GM19035 (cell line): ENCODE data around the gene TJP1.
"Not testable (repeated sequence)": the region's sequence is repeated elsewhere in the genome, so short reads cannot be mapped to it uniquely, and the experiment has no call there.

Source experiments
- ATAC-seq: cut with Tn5 transposase; IDR thresholded peaks from one replicate; pipeline ENCODE4 v1.9.1; 2021; ENCODE audit not compliant: unreplicated experiment

TJP1 gene

GRCh38 chr15:29840054-29840453 is 17.8 kb upstream of the TJP1 start:
- no peak for ATAC-seq

GRCh38 chr15:29838352-29839010 is 16.2 kb upstream of the TJP1 start:
- ATAC-seq = no peak

- ATAC-seq = no peak
These were observed 13.0 kb upstream of the TJP1 start for GRCh38 chr15:29835301-29835700.

GRCh38 chr15:29832709-29833108 is 10.4 kb upstream of the TJP1 start:
- no peak for ATAC-seq

GRCh38 chr15:29826908-29827820 is 4.9 kb upstream of the TJP1 start:
- ATAC-seq = no peak

- peak; percentile 58 for ATAC-seq
These were observed 3.0 kb upstream of the TJP1 start for GRCh38 chr15:29825227-29825626.

GRCh38 chr15:29822684-29823459 is 604 bp upstream of the TJP1 start:
- no peak for ATAC-seq

GRCh38 chr15:29821416-29822099 is 710 bp downstream of the TJP1 start:
- no peak for ATAC-seq

GRCh38 chr15:29820394-29821154 is 1.7 kb downstream of the TJP1 start:
- no peak for ATAC-seq

GRCh38 chr15:29819979-29820378 is 2.3 kb downstream of the TJP1 start:
- ATAC-seq = no peak

GRCh38 chr15:29818141-29818540 is 4.1 kb downstream of the TJP1 start:
- no peak for ATAC-seq

GRCh38 chr15:29817455-29817854 is 4.8 kb downstream of the TJP1 start:
- not testable (repeated sequence) for ATAC-seq

- no peak for ATAC-seq
These were observed 7.1 kb downstream of the TJP1 start for GRCh38 chr15:29815000-29815710.

- ATAC-seq = no peak
These were observed 9.3 kb downstream of the TJP1 start for GRCh38 chr15:29813009-29813408.

- no peak for ATAC-seq
These were observed 9.9 kb downstream of the TJP1 start for GRCh38 chr15:29812384-29812694.

- no peak for ATAC-seq
These were observed 10.4 kb downstream of the TJP1 start for GRCh38 chr15:29811691-29812383.

GRCh38 chr15:29805708-29806104 is 16.6 kb downstream of the TJP1 start:
- no peak for ATAC-seq

GRCh38 chr15:29805043-29805707 is 17.1 kb downstream of the TJP1 start:
- no peak for ATAC-seq

GRCh38 chr15:29802411-29802810 is 19.9 kb downstream of the TJP1 start:
- no peak for ATAC-seq
